Measurements from ENCODE around the gene MACROD2. TPM values are rescaled to one million over a fixed set of nuclear protein-coding genes. Genes with fewer than 3 reads are reported as not detected.

Gene MACROD2
- total RNA-seq, 2 donors from 2014 or later: 0.94 to 10.4 TPM

GRCh38 chr20:15895560-15896084 is 1900.3 kb downstream of the MACROD2 start:
- no peak for DNase-seq (ENCODE audit: low spot score)
- H3K4me3 ChIP-seq: no peak overlapping the region
- no peaks in the 10 kb centered on the region for H3K9me3 ChIP-seq
- no peak overlapping the region for H3K27ac ChIP-seq
- no peaks in the 10 kb centered on the region for H3K27me3 ChIP-seq
- no peak for TF ChIP-seq CTCF (IDR thresholded peaks at IDR 0.05)
- H3K36me3 ChIP-seq: no peaks in the 10 kb centered on the region
- no peaks in the 10 kb centered on the region for H3K4me1 ChIP-seq

DNA sequence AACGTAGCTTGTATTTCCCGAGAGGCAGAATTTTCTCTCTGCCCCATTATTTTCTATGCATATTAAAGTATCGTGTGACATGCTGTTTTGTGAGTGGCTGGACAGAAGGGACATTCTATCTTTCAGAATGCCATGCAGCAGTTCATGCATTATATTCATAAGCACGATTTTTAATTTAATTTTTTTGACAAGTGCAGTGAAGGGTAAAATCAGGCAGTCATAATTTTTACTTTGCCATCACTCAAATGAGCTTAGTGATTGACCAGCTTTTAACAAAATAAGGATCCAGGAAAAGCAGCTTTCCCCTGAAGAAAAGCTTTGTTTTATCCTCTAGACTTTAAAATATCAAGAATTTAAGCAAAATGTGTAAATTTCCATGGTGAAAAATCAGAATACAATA is 1904.7 kb downstream of the MACROD2 start:
- H3K27me3 ChIP-seq: no peaks in the 10 kb centered on the region
- TF ChIP-seq CTCF (IDR thresholded peaks at IDR 0.05): no peak
- no peak for DNase-seq (ENCODE audit: low spot score)
- H3K4me3 ChIP-seq: no peak overlapping the region
- no peak overlapping the region for H3K27ac ChIP-seq
- H3K36me3 ChIP-seq: no peaks in the 10 kb centered on the region
- no peaks in the 10 kb centered on the region for H3K9me3 ChIP-seq
- H3K4me1 ChIP-seq: no peaks in the 10 kb centered on the region

GRCh38 chr20:15900443-15900842 is 1905.1 kb downstream of the MACROD2 start:
- H3K9me3 ChIP-seq: no peaks in the 10 kb centered on the region
- no peaks in the 10 kb centered on the region for H3K27me3 ChIP-seq
- no peaks in the 10 kb centered on the region for H3K36me3 ChIP-seq
- H3K4me3 ChIP-seq: no peak overlapping the region
- H3K4me1 ChIP-seq: no peaks in the 10 kb centered on the region
- TF ChIP-seq CTCF (IDR thresholded peaks at IDR 0.05): no peak
- no peak for DNase-seq (ENCODE audit: low spot score)
- no peak overlapping the region for H3K27ac ChIP-seq

- Histone ChIP-seq H3K27me3 (no peaks in the 10 kb centered on the region), H3K36me3 (no peaks in the 10 kb centered on the region), H3K4me3 (no peak overlapping the region), H3K27ac (no peak overlapping the region), H3K9me3 (no peaks in the 10 kb centered on the region), H3K4me1 (no peaks in the 10 kb centered on the region)
- TF ChIP-seq CTCF (IDR thresholded peaks at IDR 0.05): no peak
- DNase-seq (ENCODE audit: low spot score): no peak
These were observed 1907.2 kb downstream of the MACROD2 start for GRCh38 chr20:15902493-15902892.

- no peak for DNase-seq (ENCODE audit: low spot score)
- H3K36me3 ChIP-seq: no peaks in the 10 kb centered on the region
- H3K27me3 ChIP-seq: no peaks in the 10 kb centered on the region
- TF ChIP-seq CTCF (IDR thresholded peaks at IDR 0.05): no peak
- no peak overlapping the region for H3K27ac ChIP-seq
- no peak overlapping the region for H3K4me3 ChIP-seq
- no peaks in the 10 kb centered on the region for H3K4me1 ChIP-seq
- no peaks in the 10 kb centered on the region for H3K9me3 ChIP-seq
These were observed 1910.3 kb downstream of the MACROD2 start for GRCh38 chr20:15905661-15906060.

GRCh38 chr20:15909995-15910394 is 1914.7 kb downstream of the MACROD2 start:
- no peaks in the 10 kb centered on the region for H3K36me3 ChIP-seq
- no peak overlapping the region for H3K27ac ChIP-seq
- no peaks in the 10 kb centered on the region for H3K27me3 ChIP-seq
- no peak overlapping the region for H3K4me3 ChIP-seq
- DNase-seq (ENCODE audit: low spot score): no peak
- H3K4me1 ChIP-seq: no peaks in the 10 kb centered on the region
- H3K9me3 ChIP-seq: no peaks in the 10 kb centered on the region
- no peak for TF ChIP-seq CTCF (IDR thresholded peaks at IDR 0.05)

All from right atrium auricular region (tissue), 2 donors.